Esophagus squamous epithelium (tissue), 4 donors: ENCODE results near the gene PRKCI.

ENCODE experiments used
- POLR2A ChIP-seq, 4 donors: fragments of 450-650 bp; IDR thresholded peaks; one replicate each; pipeline ENCODE4 v1.6.1; 2017; ENCODE audit warnings: antibody characterized with exemption in 4 of 4, mild to moderate bottlenecking in 4 of 4, moderate library complexity in 3 of 4
- TF ChIP-seq, protein P1 (sequence below), 6 experiments: fragments of 450-650 bp in 4 of 6; fragments of 200-600 bp in 2 of 6; sonication (generic) in 2 of 6; IDR thresholded peaks; one replicate each; pipeline ENCODE4 v1.5.1; 2016 to 2019; ENCODE audit warnings: antibody characterized with exemption in 6 of 6, mild to moderate bottlenecking in 4 of 6, moderate library complexity in 4 of 6

DNA sequence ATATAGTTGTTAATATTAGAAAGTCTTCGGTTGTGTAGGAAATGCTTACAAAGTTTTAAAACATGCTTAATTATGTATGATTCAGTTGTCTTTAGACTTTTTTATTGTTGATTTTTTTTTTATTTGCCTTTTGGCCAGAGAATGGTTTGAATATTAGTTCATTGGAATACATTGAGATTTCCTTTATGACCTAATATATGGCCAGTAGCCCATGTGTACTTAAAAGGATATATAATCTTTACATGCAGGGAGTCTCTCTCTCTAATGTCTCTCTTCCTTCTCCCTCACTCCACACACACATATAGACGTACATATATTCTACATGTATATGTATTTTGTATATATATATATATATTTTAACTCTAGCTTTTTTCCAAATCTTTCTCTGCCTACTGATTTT is 68.0 kb downstream of the PRKCI start:
- no peak for TF ChIP-seq POLR2A (IDR thresholded peaks at IDR 0.05)
- TF ChIP-seq, protein P1, sequence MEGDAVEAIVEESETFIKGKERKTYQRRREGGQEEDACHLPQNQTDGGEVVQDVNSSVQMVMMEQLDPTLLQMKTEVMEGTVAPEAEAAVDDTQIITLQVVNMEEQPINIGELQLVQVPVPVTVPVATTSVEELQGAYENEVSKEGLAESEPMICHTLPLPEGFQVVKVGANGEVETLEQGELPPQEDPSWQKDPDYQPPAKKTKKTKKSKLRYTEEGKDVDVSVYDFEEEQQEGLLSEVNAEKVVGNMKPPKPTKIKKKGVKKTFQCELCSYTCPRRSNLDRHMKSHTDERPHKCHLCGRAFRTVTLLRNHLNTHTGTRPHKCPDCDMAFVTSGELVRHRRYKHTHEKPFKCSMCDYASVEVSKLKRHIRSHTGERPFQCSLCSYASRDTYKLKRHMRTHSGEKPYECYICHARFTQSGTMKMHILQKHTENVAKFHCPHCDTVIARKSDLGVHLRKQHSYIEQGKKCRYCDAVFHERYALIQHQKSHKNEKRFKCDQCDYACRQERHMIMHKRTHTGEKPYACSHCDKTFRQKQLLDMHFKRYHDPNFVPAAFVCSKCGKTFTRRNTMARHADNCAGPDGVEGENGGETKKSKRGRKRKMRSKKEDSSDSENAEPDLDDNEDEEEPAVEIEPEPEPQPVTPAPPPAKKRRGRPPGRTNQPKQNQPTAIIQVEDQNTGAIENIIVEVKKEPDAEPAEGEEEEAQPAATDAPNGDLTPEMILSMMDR (IDR thresholded peaks at IDR 0.05) = no peak
